AG09309 (cell line): ENCODE data around the gene MRGPRX3.

Experiments used
- DNase-seq: peaks from one replicate; pipeline ENCODE4 v3.0.0-alpha.2; 2010; ENCODE audit warnings: low read depth
- H3K4me3 ChIP-seq: 2 replicates; pipeline ENCODE4 v1.5.1; 2011; ENCODE audit warnings: mild to moderate bottlenecking, low read depth, low read length, moderate library complexity; ENCODE audit not compliant: control insufficient read depth
- TF ChIP-seq, protein P1 (sequence below): IDR thresholded peaks from 2 replicates; pipeline ENCODE4 v1.5.1; 2011; ENCODE audit warnings: mild to moderate bottlenecking, low read depth, low read length, inconsistent platforms; ENCODE audit not compliant: insufficient read depth, control insufficient read depth; ENCODE audit errors: missing control alignments

The MRGPRX3 gene

GRCh38 chr11:18168372-18168771 is 36.0 kb downstream of the MRGPRX3 start:
- TF ChIP-seq, protein P1, sequence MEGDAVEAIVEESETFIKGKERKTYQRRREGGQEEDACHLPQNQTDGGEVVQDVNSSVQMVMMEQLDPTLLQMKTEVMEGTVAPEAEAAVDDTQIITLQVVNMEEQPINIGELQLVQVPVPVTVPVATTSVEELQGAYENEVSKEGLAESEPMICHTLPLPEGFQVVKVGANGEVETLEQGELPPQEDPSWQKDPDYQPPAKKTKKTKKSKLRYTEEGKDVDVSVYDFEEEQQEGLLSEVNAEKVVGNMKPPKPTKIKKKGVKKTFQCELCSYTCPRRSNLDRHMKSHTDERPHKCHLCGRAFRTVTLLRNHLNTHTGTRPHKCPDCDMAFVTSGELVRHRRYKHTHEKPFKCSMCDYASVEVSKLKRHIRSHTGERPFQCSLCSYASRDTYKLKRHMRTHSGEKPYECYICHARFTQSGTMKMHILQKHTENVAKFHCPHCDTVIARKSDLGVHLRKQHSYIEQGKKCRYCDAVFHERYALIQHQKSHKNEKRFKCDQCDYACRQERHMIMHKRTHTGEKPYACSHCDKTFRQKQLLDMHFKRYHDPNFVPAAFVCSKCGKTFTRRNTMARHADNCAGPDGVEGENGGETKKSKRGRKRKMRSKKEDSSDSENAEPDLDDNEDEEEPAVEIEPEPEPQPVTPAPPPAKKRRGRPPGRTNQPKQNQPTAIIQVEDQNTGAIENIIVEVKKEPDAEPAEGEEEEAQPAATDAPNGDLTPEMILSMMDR, result no peak
- no peak for DNase-seq
- H3K4me3 ChIP-seq, result no peak overlapping the region

- no peak for DNase-seq
- TF ChIP-seq, protein P1, result peak; percentile 77
Observed at GRCh38 chr11:18171377-18172000, 39.1 kb downstream of the MRGPRX3 start.

DNA sequence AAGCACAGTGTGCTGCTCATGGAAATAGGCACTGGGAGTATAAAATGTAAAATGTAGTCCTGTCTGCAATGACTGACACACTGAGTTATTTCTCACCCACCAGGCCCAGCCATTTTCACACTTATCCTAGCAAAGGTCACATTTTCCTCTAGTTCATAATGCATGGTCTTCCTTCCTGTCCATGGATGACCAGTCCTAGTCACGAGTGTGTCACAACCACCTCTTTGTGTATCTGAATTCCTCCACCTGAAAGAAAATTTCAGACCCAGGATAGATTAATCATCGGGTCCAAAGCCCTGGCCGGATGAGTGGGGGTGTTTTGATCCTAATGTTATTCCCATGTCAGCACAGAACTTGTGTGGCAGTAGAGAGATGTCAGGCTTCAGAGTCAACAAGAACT is 40.3 kb downstream of the MRGPRX3 start, which contains the start of gene MRGPRX4:
TSS of gene MRGPRX4 (plus strand) at position 172 of the 400 bp plus-strand sequence. CDS start 420 bp downstream, outside the sequence.
- DNase-seq, result no peak
- TF ChIP-seq, protein P1, result no peak

More at GRCh38 chr11:18171377-18172000, 39.1 kb downstream of the MRGPRX3 start:
- no peak overlapping the region for H3K4me3 ChIP-seq

DNA sequence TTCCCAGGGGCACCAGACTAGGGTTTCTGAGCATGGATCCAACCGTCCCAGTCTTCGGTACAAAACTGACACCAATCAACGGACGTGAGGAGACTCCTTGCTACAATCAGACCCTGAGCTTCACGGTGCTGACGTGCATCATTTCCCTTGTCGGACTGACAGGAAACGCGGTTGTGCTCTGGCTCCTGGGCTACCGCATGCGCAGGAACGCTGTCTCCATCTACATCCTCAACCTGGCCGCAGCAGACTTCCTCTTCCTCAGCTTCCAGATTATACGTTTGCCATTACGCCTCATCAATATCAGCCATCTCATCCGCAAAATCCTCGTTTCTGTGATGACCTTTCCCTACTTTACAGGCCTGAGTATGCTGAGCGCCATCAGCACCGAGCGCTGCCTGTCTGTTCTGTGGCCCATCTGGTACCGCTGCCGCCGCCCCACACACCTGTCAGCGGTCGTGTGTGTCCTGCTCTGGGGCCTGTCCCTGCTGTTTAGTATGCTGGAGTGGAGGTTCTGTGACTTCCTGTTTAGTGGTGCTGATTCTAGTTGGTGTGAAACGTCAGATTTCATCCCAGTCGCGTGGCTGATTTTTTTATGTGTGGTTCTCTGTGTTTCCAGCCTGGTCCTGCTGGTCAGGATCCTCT is 41.0 kb downstream of the MRGPRX3 start:
- TF ChIP-seq, protein P1, result no peak
- no peak overlapping the region for H3K4me3 ChIP-seq
- no peak for DNase-seq

More for the DNA sequence above, 40.3 kb downstream of the MRGPRX3 start, which contains the start of gene MRGPRX4:
- H3K4me3 ChIP-seq, result no peak within 1 kb of the TSS
